Calu3 (cell line): Measurements from ENCODE around the gene COBLL1. TPM values are rescaled to one million over a fixed set of nuclear protein-coding genes. Genes with fewer than 3 reads are reported as not detected.
A peak's percentile ranks its signal among the peaks of the same experiment; 100 is the strongest.

Experiments used
- BruUV-seq: library from RNA; stranded (reverse); fragments of 400-500 nt; replicated peaks from 2 replicates; lab custom pipeline; 2021; lab: Mats Ljungman, UMichigan
- CTCF ChIA-PET: fragments of 300-600 bp; sonication (Branson Sonifier 250); formaldehyde crosslinking; loops from one replicate; lab custom pipeline; 2022; ENCODE audit warnings: antibody characterized with exemption; lab: Charles Lee
- DNase-seq: peaks from one replicate; pipeline ENCODE4 v3.0.0; 2022
- H3K27ac Mint-ChIP-seq: one replicate; pipeline ENCODE4 v1.8.0; 2022; ENCODE audit warnings: mixed read lengths; ENCODE audit not compliant: unreplicated experiment
- H3K27me3 Mint-ChIP-seq: one replicate; pipeline ENCODE4 v1.8.0; 2022; ENCODE audit warnings: mixed read lengths; ENCODE audit not compliant: unreplicated experiment
- H3K36me3 Mint-ChIP-seq: one replicate; pipeline ENCODE4 v1.8.0; 2022; ENCODE audit warnings: mild to moderate bottlenecking, moderate library complexity, mixed read lengths; ENCODE audit not compliant: insufficient read depth, unreplicated experiment
- H3K4me1 Mint-ChIP-seq: one replicate; pipeline ENCODE4 v1.8.0; 2022; ENCODE audit warnings: mild to moderate bottlenecking, low read depth, mixed read lengths; ENCODE audit not compliant: unreplicated experiment
- H3K4me3 Mint-ChIP-seq: one replicate; pipeline ENCODE4 v1.8.0; 2022; ENCODE audit warnings: mild to moderate bottlenecking, low read depth, moderate library complexity, mixed read lengths; ENCODE audit not compliant: unreplicated experiment
- H3K9me3 Mint-ChIP-seq: one replicate; pipeline ENCODE4 v1.8.0; 2022; ENCODE audit warnings: low read depth, mixed read lengths; ENCODE audit not compliant: unreplicated experiment
- CTCF ChIP-seq: fragments of 200-600 bp; IDR thresholded peaks from one replicate; pipeline ENCODE4 v1.8.0; 2022; ENCODE audit warnings: antibody characterized with exemption; ENCODE audit not compliant: unreplicated experiment
- intact Hi-C: fragments of 100-400 bp; cut with micrococcal nuclease; formaldehyde crosslinking; loops from one replicate; pipeline ENCODE4 v1.10.0; 2022; ENCODE audit not compliant: unreplicated experiment
- total RNA-seq: library from RNA; stranded (reverse); gene quantifications from 2 replicates; pipeline ENCODE4 v1.2.3, GENCODE V29; 2022

Gene COBLL1
- total RNA-seq, 1 experiment from 2014 or later = 44.9 TPM

- TF ChIP-seq CTCF = no peak
- peaks cover 23% of the 10 kb centered on the region for H3K4me1 Mint-ChIP-seq
- no peak overlapping the region for H3K4me3 Mint-ChIP-seq
- H3K27ac Mint-ChIP-seq = no peak overlapping the region
- no peaks in the 10 kb centered on the region for H3K9me3 Mint-ChIP-seq
- no peak for DNase-seq
- CTCF ChIA-PET = no interaction called here
- no peaks in the 10 kb centered on the region for H3K27me3 Mint-ChIP-seq
- intact Hi-C loops = no loop called here
- BruUV-seq = no TSS peak
- H3K36me3 Mint-ChIP-seq = no peaks in the 10 kb centered on the region
Observed at GRCh38 chr2:164747783-164748433, 93.7 kb downstream of the COBLL1 start.

- TF ChIP-seq CTCF = no peak
- no peak for DNase-seq
- intact Hi-C loops = no loop called here
- H3K4me3 Mint-ChIP-seq = no peak overlapping the region
- no TSS peak for BruUV-seq
- no peaks in the 10 kb centered on the region for H3K9me3 Mint-ChIP-seq
- CTCF ChIA-PET = interaction anchor here (0.7 to 1.6 kb wide), 2 partner anchors 11 to 208 kb away, joined by 3 to 6 read pairs; partner anchors contain the start of gene SLC38A11
- H3K36me3 Mint-ChIP-seq = no peaks in the 10 kb centered on the region
- H3K27me3 Mint-ChIP-seq = no peaks in the 10 kb centered on the region
- H3K27ac Mint-ChIP-seq = no peak overlapping the region
- peaks cover 30% of the 10 kb centered on the region for H3K4me1 Mint-ChIP-seq
Observed at GRCh38 chr2:164747140-164747539, 94.5 kb downstream of the COBLL1 start.

- H3K9me3 Mint-ChIP-seq = no peaks in the 10 kb centered on the region
- no peak overlapping the region for H3K4me3 Mint-ChIP-seq
- DNase-seq = no peak
- peaks cover 33% of the 10 kb centered on the region for H3K4me1 Mint-ChIP-seq
- TF ChIP-seq CTCF = no peak
- H3K27ac Mint-ChIP-seq = peak overlapping the region; percentile 37
- BruUV-seq = no TSS peak
- intact Hi-C loops = no loop called here
- no peaks in the 10 kb centered on the region for H3K36me3 Mint-ChIP-seq
- no peaks in the 10 kb centered on the region for H3K27me3 Mint-ChIP-seq
- CTCF ChIA-PET = interaction anchor here (0.7 to 1.6 kb wide), 2 partner anchors 11 to 209 kb away, joined by 3 to 6 read pairs; partner anchors contain the start of gene SLC38A11
Observed at GRCh38 chr2:164746713-164747112, 94.9 kb downstream of the COBLL1 start.

GRCh38 chr2:164745012-164745797, 96.4 kb downstream of the COBLL1 start:
- no peak for DNase-seq
- TF ChIP-seq CTCF = no peak
- no peaks in the 10 kb centered on the region for H3K9me3 Mint-ChIP-seq
- CTCF ChIA-PET = interaction anchor here (1.6 kb wide), 1 partner anchor 12 kb away, joined by 6 read pairs; no protein-coding TSS in a partner anchor
- intact Hi-C loops = no loop called here
- no peak overlapping the region for H3K27ac Mint-ChIP-seq
- peaks cover 41% of the 10 kb centered on the region for H3K4me1 Mint-ChIP-seq
- no TSS peak for BruUV-seq
- H3K27me3 Mint-ChIP-seq = no peaks in the 10 kb centered on the region
- H3K4me3 Mint-ChIP-seq = no peak overlapping the region
- H3K36me3 Mint-ChIP-seq = peaks cover 5% of the 10 kb centered on the region
